HTR-8/SVneo (cell line): ENCODE measurements around the gene GZMM.
"Not testable (repeated sequence)": the region's sequence is repeated elsewhere in the genome, so short reads cannot be mapped to it uniquely, and the experiment has no call there.

Experiments used
- DNase-seq: peaks from one replicate; pipeline ENCODE4 v3.0.0; 2011; ENCODE audit warnings: low spot score, mixed read lengths; ENCODE audit not compliant: insufficient read length
- FAIRE-seq: peaks from 2 replicates; lab custom pipeline; 2011; peaks lifted over from hg19 to GRCh38; lab: Jason Lieb, UNC

Gene GZMM

DNA sequence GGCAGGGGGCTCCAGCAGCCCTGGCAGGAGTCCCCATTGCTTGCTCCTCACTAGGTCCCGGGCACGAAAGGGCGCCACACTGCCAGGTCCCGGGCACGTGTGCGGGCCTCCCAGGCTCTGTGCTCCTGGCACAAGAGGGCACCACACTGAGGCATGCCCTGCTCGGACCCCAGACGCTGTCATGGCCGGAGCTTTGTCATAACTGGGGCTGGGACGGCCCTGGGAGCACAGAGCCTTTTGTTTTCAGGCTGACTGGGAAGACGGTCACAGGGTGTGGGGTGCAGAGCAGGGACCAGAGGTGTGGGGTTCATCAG, 35.9 kb downstream of the GZMM start:
- no peak for FAIRE-seq

DNA sequence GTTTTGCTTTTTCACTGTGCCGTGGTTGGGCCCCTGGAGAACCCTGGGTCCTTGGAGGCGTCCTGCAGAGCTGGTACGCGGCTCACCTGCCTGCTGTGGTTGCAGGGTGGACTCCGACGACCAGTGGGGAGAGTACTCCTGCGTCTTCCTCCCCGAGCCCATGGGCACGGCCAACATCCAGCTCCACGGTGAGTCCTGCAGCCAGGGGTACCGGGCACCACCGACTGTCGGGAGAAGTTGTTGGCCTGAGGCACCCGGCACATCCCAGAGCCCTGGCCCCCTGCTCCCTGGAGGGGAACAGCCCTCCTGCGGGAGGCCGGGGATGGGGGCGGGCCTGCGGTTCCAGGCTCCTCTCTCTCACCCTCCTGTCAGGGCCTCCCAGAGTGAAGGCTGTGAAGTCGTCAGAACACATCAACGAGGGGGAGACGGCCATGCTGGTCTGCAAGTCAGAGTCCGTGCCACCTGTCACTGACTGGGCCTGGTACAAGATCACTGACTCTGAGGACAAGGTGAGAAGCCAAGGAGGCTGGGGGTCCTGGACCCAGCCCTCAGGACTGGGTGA, 36.5 kb downstream of the GZMM start:
- FAIRE-seq (no peak), DNase-seq (no peak)

More for the DNA sequence above, 35.9 kb downstream of the GZMM start:
- DNase-seq = no peak

DNA sequence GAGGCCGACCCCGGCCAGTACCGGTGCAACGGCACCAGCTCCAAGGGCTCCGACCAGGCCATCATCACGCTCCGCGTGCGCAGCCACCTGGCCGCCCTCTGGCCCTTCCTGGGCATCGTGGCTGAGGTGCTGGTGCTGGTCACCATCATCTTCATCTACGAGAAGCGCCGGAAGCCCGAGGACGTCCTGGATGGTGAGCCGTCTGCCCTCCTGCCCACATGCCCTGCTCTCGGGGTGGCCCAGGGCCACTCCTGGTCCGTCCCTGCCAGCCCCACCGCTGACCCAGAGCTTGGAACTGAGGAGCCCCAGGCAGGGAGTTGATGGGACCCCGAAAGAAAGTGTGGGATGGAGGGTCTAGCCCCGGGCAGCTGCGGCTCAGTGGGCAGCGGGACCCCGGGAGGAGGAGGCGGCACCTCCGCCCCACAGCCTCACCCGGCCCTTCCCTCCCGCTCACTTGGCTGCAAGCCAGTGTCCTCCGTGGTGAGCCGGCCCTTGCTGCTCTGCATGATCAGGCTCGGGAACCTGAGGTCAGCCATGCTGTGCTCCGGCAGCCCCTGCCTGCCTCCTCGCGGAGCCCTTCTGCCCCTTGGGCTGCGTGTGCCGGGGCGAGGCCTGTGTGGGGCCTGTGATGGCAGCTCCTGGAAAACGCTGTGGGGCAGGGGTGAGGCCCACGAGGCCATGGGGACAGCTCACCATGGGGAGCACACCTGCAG, 37.7 kb downstream of the GZMM start:
- no peak for FAIRE-seq
- no peak for DNase-seq

DNA sequence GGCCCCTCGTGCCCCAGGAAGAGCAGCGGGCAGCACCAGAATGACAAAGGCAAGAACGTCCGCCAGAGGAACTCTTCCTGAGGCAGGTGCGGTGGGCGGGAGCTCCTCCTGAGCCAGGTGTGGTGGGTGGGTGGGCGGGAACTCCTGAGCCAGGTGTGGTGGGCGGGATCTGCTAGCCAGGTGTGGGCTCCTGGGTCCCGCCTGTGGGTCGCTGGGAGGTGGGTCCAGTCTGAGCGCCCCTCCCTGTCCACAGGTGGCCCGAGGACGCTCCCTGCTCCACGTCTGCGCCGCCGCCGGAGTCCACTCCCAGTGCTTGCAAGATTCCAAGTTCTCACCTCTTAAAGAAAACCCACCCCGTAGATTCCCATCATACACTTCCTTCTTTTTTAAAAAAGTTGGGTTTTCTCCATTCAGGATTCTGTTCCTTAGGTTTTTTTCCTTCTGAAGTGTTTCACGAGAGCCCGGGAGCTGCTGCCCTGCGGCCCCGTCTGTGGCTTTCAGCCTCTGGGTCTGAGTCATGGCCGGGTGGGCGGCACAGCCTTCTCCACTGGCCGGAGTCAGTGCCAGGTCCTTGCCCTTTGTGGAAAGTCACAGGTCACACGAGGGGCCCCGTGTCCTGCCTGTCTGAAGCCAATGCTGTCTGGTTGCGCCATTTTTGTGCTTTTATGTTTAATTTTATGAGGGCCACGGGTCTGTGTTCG, 38.8 kb downstream of the GZMM start:
- DNase-seq (no peak), FAIRE-seq (no peak)

DNA sequence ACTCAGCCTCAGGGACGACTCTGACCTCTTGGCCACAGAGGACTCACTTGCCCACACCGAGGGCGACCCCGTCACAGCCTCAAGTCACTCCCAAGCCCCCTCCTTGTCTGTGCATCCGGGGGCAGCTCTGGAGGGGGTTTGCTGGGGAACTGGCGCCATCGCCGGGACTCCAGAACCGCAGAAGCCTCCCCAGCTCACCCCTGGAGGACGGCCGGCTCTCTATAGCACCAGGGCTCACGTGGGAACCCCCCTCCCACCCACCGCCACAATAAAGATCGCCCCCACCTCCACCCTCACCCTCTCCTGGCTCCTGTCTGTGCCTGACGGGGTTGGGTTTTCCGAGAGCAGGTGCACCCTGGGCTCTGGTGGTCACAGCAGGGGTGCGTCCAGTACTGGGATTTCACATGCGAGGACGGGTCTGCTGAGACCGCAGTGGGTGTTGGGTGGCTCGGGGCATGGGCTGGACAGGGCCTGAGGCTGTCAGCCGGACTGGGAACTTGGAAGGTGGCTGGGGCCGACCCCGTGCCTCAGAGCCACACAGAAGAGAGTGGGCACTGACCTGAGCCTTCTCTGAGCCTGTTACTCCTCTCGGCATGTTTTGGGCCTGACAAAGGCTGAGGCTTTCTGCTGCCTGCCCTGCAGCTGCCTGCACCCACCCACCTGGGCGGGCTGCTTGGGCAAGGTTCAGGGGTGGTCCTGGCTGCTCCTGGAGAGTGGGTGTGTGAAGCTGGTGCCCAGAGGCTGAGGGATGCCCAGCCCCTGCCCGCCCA, 39.5 kb downstream of the GZMM start:
- no peak for DNase-seq
- no peak for FAIRE-seq

DNA sequence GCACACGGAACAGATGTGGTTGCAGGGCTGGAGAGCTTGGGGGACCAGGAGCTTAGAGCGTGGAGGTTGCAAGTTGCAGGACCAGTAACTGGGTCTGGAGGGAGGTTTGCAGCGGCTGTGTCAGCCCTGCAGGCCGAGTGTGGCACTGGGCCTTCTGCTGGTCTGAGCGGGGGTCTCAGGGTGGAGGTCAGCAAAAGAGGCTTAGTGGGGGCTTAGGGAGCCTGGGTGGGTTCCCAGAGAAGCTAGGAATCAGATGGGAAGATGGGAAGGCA, 40.1 kb downstream of the GZMM start:
- no peak for FAIRE-seq
- DNase-seq = no peak

DNA sequence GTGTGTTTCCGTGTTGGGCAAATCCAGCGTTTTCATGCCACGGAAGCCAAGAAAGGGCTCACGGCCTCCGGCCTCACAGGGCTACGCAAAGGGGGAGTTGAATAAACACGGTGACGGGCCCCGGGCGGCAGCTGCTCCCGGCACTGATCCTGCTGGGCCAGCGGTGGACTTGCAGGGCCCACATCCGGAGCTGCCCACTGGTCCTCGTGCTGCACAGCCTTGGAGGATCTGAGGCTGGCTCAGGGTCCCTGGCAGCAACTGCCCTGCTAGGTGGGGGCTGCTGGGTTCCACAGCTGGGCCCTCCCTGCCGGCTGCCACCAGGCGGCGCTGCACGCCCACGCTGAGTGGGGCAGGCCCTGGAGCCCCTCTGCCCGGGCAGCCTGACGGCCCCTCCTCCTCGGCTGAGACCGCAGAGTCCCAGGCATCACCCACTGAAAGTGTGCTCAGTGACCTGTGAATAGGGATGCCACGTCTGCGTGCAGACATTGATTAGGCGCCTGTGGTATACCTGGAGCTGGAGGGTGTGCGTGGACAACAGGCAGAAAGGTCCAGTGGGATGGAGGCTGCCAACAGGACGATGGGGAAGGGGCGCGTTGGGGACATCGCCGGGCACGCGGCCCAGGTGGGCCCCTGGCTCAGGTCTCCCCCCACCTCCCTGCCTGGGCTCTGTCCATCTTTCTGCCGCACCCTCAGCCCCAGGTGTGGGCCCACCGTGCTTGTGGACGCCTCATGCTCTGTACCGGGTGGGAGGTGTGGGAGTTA, 40.6 kb downstream of the GZMM start:
- no peak for DNase-seq
- FAIRE-seq = peak; percentile 77

DNA sequence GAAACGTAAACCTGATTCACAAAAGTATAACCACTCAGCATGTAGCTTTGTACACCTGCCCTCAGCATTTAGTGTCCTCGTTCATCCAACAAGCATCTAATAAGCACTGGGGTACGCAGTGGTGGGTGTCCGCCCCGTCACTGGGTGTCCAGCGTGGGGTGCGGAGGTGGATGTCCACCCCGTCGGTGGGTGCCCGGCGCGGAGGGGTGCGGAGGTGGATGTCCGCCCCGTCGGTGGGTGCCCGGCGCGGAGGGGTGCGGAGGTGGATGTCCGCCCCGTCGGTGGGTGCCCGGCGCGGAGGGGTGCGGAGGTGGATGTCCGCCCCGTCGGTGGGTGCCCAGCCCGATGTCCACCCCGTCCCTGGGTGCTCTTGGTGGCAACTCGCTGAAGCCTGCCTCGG, 41.3 kb downstream of the GZMM start:
- FAIRE-seq, DNase-seq: not testable (repeated sequence)

DNA sequence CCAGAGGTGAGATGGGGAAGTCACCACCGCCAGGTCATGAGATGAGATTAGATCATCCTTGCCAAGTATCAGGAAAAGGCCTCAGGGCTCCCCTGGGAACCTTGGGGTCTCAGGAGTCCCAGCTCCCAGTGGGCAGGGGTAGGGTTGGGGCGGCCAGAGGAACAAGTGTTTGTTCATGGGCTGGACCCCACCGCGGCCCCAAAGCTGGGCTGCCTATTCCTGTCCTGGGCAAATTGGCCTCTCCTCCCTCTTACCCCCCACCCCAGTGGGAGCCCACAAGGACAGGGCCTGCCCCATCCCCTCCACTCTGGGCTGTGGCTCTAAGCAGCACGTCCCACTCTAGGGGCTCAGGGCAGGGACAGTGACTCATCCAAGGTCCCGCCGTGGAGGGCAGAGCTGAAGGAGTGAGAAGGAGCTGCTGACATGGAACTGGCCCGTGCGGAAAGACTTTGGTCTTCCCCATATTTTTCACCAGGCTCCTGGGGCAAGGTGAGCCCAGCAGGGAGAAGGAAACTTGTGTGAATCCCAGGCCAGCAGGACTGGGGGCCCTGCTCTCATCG, 41.8 kb downstream of the GZMM start:
- DNase-seq (no peak), FAIRE-seq (no peak)

DNA sequence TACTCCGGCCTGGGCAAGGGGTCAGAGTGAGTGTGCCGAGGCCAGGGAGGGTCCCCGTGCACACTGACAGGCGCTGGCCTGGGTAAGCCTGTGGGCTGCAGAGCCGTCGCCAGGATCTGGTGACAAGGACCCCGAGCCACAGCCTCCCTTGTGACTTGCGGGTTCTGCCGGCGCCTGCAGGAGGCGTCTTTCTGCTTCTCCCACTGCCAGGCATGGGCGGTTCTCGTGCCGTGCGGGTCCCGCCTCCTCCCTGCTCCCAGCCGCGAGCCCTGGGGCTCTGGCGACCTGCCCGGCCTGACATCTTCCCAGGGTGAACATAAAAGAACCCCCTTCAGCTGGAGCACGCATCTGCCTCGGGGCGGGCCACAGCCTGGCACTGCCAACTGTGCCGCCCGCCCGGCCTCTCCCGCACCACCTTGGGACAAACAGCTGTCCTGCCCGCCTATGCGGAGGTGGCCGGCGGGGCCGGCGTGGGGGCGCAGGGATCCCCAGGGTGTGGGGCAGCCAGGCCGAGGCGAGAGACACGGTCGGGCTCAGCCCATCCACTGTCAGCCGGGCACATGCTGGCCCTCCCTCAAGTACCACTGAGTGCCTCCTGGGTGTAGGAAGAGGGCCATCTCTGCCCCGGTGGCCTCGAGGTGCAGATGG, 44.4 kb downstream of the GZMM start:
- DNase-seq (no peak), FAIRE-seq (no peak)

DNA sequence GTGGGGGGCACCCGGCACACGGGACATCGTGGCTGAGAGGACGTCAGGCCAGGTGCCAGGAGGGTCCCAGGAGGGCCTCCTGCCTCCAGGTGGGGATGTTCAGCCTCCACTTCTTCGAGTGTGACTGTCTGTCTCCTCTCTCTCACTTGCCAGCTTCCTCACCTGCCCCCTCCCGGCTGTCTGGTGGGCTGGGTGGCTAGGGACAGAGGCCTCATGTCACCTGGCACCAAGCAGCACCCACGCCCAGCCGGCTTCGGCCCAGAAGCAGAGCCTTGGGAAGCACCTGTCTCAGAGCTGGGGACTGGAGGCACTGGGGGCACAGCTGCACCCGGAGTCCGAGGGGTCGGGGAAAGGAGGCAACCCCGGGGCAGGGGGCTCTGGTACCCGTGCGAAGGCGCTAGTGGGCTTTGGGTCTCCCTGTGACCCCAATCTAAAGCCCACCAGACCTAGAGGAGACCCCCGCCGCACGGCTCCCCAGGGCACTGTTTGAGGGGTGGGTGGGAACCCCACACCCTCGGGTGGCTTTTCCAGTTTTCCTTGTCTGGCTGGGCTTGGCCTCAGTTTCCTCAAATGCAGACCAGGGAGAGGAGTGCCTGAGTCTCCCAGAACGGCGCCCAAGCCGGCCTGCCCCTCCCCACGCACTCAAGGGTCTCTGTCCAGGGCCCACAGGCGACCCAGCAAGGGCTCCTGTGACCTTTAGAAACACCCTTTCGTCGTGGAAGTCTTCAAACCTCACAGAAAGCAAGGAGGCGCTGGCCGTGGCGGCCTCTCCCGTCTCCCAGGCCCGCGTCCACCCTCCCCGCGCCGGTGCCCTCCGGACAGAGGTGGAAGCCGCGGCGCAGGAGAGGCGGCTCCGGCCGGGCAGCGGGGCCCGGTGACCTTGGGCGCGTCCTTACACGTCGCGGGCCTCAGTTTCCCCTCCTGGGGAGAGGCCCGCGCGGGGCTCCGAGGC, 45.2 kb downstream of the GZMM start:
- FAIRE-seq = no peak
- DNase-seq = no peak

DNA sequence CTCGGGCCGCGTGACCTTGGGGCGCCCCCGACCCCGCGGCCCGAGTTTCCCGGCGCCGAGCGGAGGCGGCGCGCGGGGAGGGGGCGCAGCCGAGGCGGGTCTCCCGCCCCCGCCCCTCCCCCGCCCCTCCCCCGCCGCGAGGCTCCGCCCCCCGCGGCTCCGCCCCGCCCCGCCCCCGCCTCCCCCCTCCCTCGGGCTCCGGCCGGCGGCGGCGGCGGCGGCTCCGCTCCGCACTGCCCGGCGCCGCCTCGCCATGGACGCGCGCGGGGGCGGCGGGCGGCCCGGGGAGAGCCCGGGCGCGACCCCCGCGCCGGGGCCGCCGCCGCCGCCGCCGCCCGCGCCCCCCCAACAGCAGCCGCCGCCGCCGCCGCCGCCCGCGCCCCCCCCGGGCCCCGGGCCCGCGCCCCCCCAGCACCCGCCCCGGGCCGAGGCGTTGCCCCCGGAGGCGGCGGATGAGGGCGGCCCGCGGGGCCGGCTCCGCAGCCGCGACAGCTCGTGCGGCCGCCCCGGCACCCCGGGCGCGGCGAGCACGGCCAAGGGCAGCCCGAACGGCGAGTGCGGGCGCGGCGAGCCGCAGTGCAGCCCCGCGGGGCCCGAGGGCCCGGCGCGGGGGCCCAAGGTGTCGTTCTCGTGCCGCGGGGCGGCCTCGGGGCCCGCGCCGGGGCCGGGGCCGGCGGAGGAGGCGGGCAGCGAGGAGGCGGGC, 46.0 kb downstream of the GZMM start, which contains the start of gene HCN2:
TSS of gene HCN2 (plus strand) at position 189 of the 703 bp plus-strand sequence. CDS start at position 254, 65 bp downstream.
- DNase-seq (no peak), FAIRE-seq (no peak)

DNA sequence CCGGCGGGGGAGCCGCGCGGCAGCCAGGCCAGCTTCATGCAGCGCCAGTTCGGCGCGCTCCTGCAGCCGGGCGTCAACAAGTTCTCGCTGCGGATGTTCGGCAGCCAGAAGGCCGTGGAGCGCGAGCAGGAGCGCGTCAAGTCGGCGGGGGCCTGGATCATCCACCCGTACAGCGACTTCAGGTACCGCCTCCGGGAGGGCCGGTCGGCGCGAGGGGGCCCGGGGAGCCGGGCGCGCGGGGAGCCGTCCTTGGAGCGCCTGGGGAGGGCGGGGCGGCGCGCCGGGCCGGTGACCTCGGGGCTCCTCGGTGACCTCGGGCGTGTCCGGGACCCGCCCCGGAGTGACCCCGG, 46.5 kb downstream of the GZMM start:
- DNase-seq (no peak), FAIRE-seq (no peak)

DNA sequence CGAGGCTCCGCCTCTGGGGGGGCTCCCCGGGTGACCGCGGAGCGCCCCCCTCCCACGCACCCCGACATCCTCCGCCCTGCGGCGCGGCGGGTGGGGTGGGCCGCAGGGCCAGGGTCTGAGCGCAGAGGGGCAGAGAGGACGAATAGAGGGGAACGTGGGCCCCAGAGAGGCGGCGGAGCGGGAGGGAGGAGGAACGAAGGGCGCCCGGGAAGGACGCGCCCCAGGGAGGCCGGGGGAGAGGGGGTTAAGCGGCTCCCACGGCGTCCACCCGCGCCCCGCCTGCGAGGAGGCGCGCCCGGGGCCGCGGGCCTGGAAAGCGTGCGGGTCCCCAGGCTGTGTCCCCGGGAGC, 46.9 kb downstream of the GZMM start:
- FAIRE-seq (no peak), DNase-seq (no peak)

DNA sequence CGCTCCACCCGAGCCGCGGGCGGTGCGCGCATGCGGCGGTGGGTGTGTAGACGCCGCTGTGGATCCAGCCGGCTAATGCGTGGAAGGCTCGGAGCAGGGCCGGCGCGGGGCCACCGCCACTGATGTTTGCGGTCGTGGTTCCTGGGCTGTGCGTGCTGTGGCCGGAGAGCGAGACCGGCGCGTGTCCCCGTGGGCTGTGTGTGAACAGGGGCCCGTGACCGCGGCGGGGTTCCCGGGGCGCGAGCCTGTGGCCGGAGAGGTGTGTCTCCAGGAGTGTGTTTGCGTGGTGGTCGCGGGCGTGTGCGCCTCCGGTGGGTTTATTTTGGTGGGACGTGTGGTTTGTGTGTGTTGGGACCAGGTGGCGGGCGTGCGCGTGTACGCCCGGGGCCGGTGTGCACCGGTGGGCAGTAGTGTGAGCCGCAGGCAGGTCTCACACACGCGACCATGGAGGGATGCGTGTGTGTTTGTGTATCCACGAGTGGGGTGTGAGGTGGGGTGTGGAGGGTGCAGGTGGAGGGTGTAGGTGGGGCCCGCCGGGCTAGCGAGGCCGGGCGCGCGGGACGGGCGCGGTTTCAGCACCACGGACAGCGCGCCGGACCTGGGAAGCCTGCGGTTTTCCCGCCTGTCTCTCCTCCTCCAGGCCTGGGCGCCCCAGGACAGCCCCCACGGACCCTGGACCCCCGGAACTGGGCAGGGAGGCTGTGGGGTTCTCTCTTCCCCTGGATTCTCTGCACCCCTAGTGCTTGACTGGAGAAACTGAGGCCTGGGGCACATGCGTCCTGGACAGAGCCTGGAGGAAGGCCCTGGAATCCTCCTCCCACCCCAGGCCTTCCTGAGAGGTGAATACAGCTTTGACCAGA, 47.5 kb downstream of the GZMM start:
- no peak for DNase-seq
- no peak for FAIRE-seq

DNA sequence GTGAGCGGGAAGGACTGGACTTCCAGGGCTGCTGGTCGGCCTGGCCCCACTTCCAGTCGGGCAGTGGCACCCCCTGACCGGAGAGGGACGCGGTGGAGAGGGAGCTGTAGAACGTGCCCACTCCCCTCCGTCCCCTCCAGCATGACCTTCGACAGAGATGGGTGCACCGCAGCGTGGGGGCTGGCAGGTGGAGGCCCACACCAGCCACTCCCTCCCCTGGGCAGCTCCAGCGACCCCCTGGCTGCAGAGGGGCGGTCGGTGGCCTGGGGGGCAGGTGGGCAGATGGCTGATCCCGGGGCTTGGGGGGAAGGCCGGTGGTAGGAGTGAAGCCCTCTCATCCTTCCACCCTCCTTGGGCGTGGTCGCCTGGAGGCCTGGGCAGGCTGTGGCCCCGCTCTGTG, 48.2 kb downstream of the GZMM start:
- no peak for FAIRE-seq
- no peak for DNase-seq

DNA sequence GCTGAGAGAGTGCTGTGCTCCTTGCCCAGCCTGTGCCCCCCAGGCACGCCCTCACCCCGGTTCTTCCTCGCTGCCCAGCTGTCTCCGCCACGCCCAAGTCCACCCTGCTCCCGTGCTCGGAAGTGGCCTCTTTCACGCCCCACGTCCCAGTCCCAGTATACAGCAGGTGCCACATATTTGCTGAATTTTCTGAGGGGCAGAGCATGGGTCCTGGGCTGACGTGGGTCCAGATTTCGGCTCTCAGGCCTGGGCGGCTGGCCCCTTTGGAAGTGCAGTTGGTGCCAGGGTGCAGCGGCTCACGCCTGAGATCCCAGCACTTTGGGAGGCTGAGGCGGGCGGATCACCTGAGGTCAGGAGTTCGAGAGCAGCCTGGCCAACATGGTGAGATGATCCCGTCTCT, 49.2 kb downstream of the GZMM start:
- DNase-seq (no peak), FAIRE-seq (no peak)
